GM18517 (cell line): ENCODE measurements around the gene FAM120A.
A peak's percentile ranks its signal among the peaks of the same experiment; 100 is the strongest.

Experiments
- ATAC-seq: cut with Tn5 transposase; IDR thresholded peaks from one replicate; pipeline ENCODE4 v1.9.1; 2021; ENCODE audit warnings: mild to moderate bottlenecking, moderate library complexity; ENCODE audit not compliant: unreplicated experiment

FAM120A gene

DNA sequence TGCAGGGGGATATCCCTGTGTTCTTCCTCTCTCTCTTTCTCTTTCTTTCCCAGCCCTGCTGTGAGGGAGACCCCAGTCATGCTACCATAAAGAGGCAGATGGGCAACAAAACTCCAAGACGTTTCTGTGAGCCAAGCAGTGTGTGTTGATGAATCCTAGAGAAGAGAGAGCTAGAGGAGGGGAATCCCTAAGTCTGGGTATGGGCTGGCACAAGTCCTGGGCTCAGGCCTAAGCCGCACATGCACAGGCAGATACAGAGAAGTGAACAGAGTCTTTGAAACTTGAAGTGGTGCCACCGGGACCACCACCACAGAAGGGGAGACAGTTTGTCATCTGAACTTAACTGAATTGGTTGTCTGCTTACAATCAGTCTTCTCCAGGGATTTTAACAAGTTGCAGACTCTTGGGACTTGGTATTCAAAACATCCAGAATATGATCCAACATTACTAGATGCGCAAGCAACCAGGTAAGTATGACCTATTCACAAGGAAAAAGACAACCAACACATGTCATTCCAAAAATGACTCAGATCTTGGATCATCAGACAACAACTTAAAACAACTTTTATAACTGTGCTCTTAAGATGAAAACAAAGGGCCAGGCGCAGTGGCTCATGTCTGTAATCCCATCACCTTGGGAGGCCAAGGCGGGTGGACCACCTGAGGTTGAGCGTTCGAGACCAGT lies 10.4 kb upstream of the FAM120A start:
- no peak for ATAC-seq

- no peak for ATAC-seq
Measured at GRCh38 chr9:93446073-93446472, 5.4 kb upstream of the FAM120A start.

GRCh38 chr9:93447655-93448054 lies 3.8 kb upstream of the FAM120A start:
- ATAC-seq: no peak

- no peak for ATAC-seq
Measured at GRCh38 chr9:93451849-93452709, 594 bp downstream of the FAM120A start.

DNA sequence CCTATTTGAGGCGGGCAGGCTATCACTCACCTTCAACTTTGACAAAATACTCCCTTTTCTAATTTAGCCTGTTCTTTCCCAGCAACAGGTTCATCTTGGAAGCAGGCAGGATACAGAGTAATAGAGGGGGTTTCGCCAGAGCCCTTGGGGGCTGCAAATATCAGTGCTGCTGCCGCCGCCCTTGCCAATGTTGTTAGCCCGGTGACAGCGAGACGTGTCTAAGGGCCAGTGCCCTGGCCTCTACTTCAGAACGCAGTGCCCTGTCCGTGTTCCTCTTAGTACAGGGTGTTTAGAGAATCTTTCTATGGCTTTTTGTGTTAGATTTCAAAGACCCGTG lies 1.2 kb downstream of the FAM120A start:
- ATAC-seq: no peak

DNA sequence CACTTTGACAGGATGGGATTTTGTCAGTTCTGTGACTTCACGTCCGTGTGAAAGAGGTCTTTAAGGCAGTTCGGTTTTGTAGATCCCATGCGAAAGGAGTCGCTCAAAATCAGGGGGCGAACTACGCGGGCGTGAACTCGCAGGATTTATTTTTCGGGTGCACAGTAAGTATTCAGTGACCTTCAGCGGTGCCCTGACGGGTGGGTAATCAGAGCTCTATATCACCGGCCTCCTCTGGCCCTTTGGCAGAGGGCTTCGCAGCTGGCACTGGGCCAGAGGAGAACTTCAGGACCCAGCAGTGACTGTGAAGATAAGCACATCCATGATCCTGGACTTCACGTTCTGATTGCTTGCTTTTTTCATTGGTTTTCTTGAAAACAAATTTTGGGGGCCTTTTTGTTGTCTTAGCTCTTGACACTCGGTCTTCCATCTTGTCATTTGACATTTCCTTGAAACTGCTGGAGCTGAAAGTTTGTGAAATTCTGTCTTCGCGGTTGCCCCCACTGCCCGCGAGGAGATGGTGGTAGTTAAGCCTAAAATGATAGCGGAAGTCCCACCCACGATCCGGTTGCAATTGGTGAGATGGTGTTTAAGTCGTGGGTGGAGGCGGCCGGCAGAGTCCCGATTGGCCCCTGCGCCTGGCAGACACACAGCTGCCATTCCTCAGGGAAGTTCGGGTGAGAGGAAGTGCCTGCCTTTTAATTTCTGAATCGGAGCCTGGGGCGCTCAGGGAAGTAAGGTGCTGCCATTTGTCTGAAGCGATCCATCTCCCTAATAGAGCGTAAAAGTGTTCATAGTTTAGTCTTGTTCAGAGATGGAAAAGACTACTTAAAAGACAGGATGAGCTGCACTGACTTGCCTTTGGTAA lies 1.8 kb downstream of the FAM120A start, which contains the start of gene FAM120AOS:
Gene FAM120AOS (minus strand): TSS at position 535 of the 868 bp plus-strand sequence. CDS start 872 bp downstream, outside the sequence.
- peak; percentile 79 for ATAC-seq

- ATAC-seq: no peak
Measured at GRCh38 chr9:93456022-93456421, 4.5 kb downstream of the FAM120A start.

- ATAC-seq: no peak
Measured at GRCh38 chr9:93456504-93456903, 5.0 kb downstream of the FAM120A start.

DNA sequence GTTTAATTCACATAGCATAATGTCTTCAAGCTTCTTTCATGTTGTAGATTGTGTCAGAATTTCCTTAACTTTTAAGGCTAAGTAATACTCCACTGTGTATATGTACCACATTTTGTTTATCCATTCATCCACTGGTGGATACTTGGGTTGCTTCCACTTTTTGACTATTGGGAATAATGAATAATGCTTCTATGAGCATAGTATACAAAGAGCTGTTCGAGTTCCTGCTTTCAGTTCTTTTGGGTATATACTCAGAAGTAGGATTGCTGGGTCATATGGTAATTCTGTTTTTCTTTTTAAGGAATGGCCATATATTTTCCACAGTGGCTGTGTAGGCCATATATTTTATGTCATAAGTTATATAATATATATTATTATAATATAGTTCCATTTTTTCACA lies 5.5 kb downstream of the FAM120A start:
- no peak for ATAC-seq

- ATAC-seq: no peak
Measured at GRCh38 chr9:93458712-93459111, 7.2 kb downstream of the FAM120A start.

DNA sequence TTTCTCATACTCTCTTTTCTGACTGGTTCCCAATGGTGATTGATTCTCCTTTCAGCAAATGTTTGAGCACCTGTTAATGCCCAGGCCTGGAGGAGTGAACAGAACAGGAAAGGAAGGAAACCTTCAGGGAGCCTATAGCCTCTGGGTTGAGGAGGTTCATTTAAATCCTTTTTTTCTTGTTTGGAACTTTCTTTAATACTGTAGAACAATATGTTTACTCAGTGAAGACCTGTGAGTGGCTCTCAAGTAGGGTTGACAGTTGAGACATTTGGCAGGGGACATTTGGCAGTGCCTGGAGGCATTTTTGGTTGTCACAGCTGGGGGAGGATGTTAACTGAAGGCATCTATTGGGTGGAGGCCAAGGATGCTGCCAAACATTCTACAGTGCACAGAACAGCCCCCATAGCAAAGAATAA lies 8.0 kb downstream of the FAM120A start:
- no peak for ATAC-seq

DNA sequence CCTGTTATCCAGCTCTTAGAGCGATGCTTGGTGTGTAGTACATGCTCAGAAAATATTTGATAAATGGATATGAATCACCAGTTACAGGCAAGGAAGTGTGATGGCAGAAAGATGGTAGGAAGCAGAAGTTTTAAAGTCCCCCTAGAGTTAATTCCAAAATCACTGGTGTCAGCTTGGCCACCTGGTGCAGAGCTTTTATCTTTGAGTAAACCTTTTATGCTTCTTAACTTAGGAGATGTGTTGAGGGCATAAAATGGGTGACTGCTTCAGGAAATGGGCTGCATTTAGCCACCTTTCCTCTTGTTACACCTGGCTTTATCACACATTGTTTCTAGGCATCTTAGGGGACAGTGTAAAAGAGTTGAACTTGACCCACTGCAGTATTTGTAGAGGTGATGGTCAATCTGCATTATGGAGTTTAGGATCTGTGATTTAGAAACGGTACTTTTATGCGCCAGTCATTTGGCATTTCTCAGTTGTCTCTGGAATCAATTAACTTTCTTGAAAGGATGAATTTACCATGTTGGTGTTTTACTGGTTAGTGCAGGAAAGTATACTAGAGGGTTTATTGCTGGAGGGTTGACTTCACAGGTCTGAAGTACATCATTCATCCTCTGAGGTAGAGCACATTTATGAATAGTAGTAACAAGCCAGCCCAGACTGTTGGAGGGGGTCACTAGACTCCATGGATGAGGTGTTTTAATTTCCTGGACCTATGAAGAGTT lies 9.4 kb downstream of the FAM120A start:
- ATAC-seq: no peak

- ATAC-seq: no peak
Measured at GRCh38 chr9:93461414-93461743, 9.9 kb downstream of the FAM120A start.

GRCh38 chr9:93461821-93462220 lies 10.3 kb downstream of the FAM120A start:
- no peak for ATAC-seq

GRCh38 chr9:93463638-93464248 lies 12.3 kb downstream of the FAM120A start:
- ATAC-seq: no peak

DNA sequence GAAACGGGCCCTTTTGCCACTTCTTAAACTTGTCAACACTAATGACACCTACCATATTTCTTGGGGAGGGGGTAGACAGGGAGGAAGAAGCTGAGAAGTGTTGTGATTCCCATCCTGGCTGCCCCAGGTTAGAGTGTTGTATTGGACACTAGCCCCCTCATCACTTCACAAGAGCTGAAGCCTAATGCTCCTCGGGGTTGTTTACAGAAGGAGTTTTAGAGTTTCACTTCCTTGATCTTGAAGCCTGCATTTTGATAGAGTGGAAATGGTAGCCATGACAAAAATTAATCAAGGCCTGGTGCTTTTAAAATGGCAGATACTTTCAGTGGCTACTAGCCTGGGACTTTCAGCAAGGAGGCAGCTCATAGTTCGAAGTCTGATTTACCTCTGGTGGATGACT lies 12.9 kb downstream of the FAM120A start:
- ATAC-seq: no peak

- ATAC-seq: no peak
Measured at GRCh38 chr9:93464876-93465275, 13.4 kb downstream of the FAM120A start.

DNA sequence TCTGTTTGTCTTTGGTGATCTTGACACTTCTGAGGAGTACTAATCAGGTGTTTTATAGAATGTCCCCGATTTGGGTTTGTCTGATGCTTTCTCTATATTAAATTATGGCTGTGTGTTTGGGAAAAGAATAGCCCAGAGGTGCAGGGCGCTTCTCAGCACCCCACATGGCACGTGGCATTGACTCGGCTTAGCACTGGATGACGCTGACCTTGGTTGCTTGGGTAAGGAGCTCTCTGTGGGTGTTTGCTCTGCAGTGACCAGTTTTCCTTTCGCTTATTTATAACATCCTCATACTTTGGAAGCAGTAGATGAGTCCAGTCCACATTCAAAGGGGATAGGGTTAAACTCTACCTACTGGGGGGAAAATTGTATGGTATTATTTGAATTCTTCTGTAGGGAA lies 14.4 kb downstream of the FAM120A start:
- no peak for ATAC-seq

- no peak for ATAC-seq
Measured at GRCh38 chr9:93466416-93467061, 15.1 kb downstream of the FAM120A start.

GRCh38 chr9:93467062-93467416 lies 15.6 kb downstream of the FAM120A start:
- no peak for ATAC-seq
